Measurements from ENCODE around the gene TTLL11.

- TF ChIP-seq GATA3 (IDR thresholded peaks at IDR 0.05; ENCODE audit: low read depth, low read length) (no peak), GATA2 (IDR thresholded peaks at IDR 0.05; ENCODE audit: low read depth, low read length) (no peak)
Observed at GRCh38 chr9:121895358-121895757, 197.8 kb downstream of the TTLL11 start.

Data from SH-SY5Y (cell line).